ENCODE data around the gene PLN.

DNA sequence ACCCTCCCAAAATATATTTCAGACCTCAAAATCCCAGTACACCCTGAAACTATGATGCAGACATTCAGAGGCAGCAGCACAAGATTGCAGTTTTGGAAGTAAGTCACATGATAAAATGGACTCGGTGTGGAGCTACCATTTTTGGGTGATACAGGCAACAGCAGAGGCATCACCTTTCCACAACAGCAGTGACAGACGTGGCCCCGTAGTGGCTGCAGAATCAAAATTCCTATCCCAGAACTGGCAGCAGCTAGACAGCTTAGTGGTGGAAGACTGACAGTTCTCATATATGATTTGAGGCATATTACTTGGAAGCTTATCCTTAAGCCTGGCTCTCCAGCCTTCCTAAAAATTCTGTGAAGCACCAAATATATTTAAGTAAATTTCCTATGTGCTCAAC is 19.9 kb downstream of the PLN start:
- TF ChIP-seq RAD21 (IDR thresholded peaks at IDR 0.05; ENCODE audit: insufficient read depth, low read depth, low read length) (no peak), CTCF (IDR thresholded peaks at IDR 0.05 in 2 of 3, conservative IDR thresholded peaks at IDR 0.05 in 1 of 3; ENCODE audit: control insufficient read depth in 2 of 3, extremely low read depth in 1 of 3, insufficient read depth in 1 of 3, low read depth in 3 of 3, low read length in 3 of 3) (no peak), EZH2 (IDR thresholded peaks at IDR 0.05; ENCODE audit: borderline replicate concordance, control insufficient read depth, low read depth, low read length) (no peak), SUZ12 (IDR thresholded peaks at IDR 0.05; ENCODE audit: unreplicated experiment) (no peak), EP300 (IDR thresholded peaks at IDR 0.05; ENCODE audit: borderline replicate concordance in 1 of 2, control insufficient read depth in 1 of 2, low read depth in 2 of 2, low read length in 2 of 2) (no peak), NFIC (IDR thresholded peaks at IDR 0.05; ENCODE audit: low read depth, low read length) (no peak), POLR2AphosphoS5 (IDR thresholded peaks at IDR 0.05; ENCODE audit: low read length) (no peak), RB1 (IDR thresholded peaks at IDR 0.05; ENCODE audit: borderline replicate concordance) (no peak)

Data from GM12878 (cell line).